A549 (cell line): ENCODE measurements around the gene DNAH17. TPM values are rescaled to one million over a fixed set of nuclear protein-coding genes. Genes with fewer than 3 reads are reported as not detected.

Source experiments
- ATAC-seq, 2 experiments: fragments of 200-7000 bp in 1 of 2; fragments of >200 bp in 1 of 2; cut with Nextera tagmentation in 1 of 2; cut with Tn5 transposase in 1 of 2; 3 replicates each; pipeline versions ENCODE4 v1.8.0 to v1.9.1; 2018 to 2020; ENCODE audit warnings: mild to moderate bottlenecking in 1 of 2, moderate library complexity in 1 of 2
- CTCF ChIA-PET: fragments of 300-600 bp; sonication (Branson Sonifier 250); formaldehyde crosslinking; extraction: SDS; loops from one replicate; lab custom pipeline; 2021; ENCODE audit warnings: antibody characterized with exemption, inconsistent platforms; lab: Yijun Ruan, JAX
- POLR2A ChIA-PET: fragments of 350-600 bp; formaldehyde crosslinking; extraction: SDS; loops from one replicate; lab custom pipeline; 2021; ENCODE audit warnings: antibody characterized with exemption, inconsistent platforms; lab: Yijun Ruan, JAX
- DNase-seq, 2 experiments: peaks; one replicate each; pipeline versions ENCODE4 v3.0.0 to v3.0.0-alpha.2; 2011 to 2016; ENCODE audit warnings: low read depth in 1 of 2, low spot score in 1 of 2
- FAIRE-seq: peaks from 2 replicates; lab custom pipeline; 2011; peaks lifted over from hg19 to GRCh38; lab: Jason Lieb, UNC
- H3K27ac ChIP-seq, 2 experiments: fragments of >200 bp; sonication (Bioruptor Twin); formaldehyde crosslinking; 3 replicates each; pipeline ENCODE4 v1.5.1; 2016 to 2017
- H3K4me1 ChIP-seq: fragments of >200 bp; sonication (Bioruptor Twin); formaldehyde crosslinking; 3 replicates; pipeline ENCODE4 v1.6.1; 2016
- H3K4me2 ChIP-seq: fragments of >200 bp; sonication (Bioruptor Twin); formaldehyde crosslinking; 3 replicates; pipeline ENCODE4 v1.6.1; 2016
- H3K4me3 ChIP-seq: fragments of >200 bp; sonication (Bioruptor Twin); formaldehyde crosslinking; 3 replicates; pipeline ENCODE4 v1.5.1; 2016
- H3K9me3 ChIP-seq: fragments of >200 bp; sonication (Bioruptor Twin); formaldehyde crosslinking; 3 replicates; pipeline ENCODE4 v1.6.1; 2016
- BHLHE40 ChIP-seq: IDR thresholded peaks from 2 replicates; pipeline ENCODE4 v1.6.1; 2012; ENCODE audit warnings: low read depth, low read length, inconsistent platforms
- CBX8 ChIP-seq: fragments of 200-600 bp; sonication (generic); IDR thresholded peaks from 2 replicates; pipeline ENCODE4 v1.6.1; 2016
- CHD4 ChIP-seq: fragments of 200-600 bp; sonication (generic); IDR thresholded peaks from 2 replicates; pipeline ENCODE4 v1.6.1; 2016; ENCODE audit warnings: antibody characterized with exemption, mild to moderate bottlenecking, borderline replicate concordance
- EP300 ChIP-seq, 2 experiments: fragments of >200 bp; sonication (Bioruptor Twin); formaldehyde crosslinking; IDR thresholded peaks; 2 replicates in 1 of 2; 3 replicates in 1 of 2; pipeline ENCODE4 v1.6.1; 2016 to 2017
- FOSL2 ChIP-seq, 2 experiments: fragments of 450-650 bp in 1 of 2; fragments of >200 bp in 1 of 2; sonication (Bioruptor Twin) in 1 of 2; formaldehyde crosslinking; IDR thresholded peaks; 2 replicates each; pipeline versions ENCODE4 v1.5.0 to v1.6.1; 2016 to 2020; ENCODE audit warnings: mild to moderate bottlenecking in 1 of 2, moderate library complexity in 1 of 2
- GATA3 ChIP-seq: IDR thresholded peaks from 2 replicates; pipeline ENCODE4 v1.6.1; 2012; ENCODE audit warnings: borderline replicate concordance
- HDAC2 ChIP-seq: fragments of 200-600 bp; sonication (generic); IDR thresholded peaks from 2 replicates; pipeline ENCODE4 v1.6.1; 2016
- HOXB13 ChIP-seq: fragments of 250-450 bp; sonication (Bioruptor Pico); IDR thresholded peaks from 2 replicates; pipeline ENCODE4 v1.5.0; 2020; ENCODE audit warnings: low read depth, mild to moderate bottlenecking, moderate library complexity
- JUN ChIP-seq, 2 experiments: fragments of >200 bp; sonication (Bioruptor Twin); formaldehyde crosslinking; IDR thresholded peaks; 2 replicates in 1 of 2; 3 replicates in 1 of 2; pipeline ENCODE4 v1.6.1; 2016 to 2017
- KDM1A ChIP-seq: fragments of 200-600 bp; sonication (generic); IDR thresholded peaks from 2 replicates; pipeline ENCODE4 v1.6.1; 2016; ENCODE audit warnings: low read depth, mild to moderate bottlenecking
- MAFK ChIP-seq: fragments of 450-650 bp; IDR thresholded peaks from 2 replicates; pipeline ENCODE4 v1.6.1; 2014; ENCODE audit not compliant: partially characterized antibody
- NR3C1 ChIP-seq: fragments of >200 bp; sonication (Bioruptor Twin); formaldehyde crosslinking; IDR thresholded peaks from 3 replicates; pipeline ENCODE4 v1.6.1; 2017
- PHF8 ChIP-seq: fragments of 200-600 bp; sonication (generic); IDR thresholded peaks from 2 replicates; pipeline ENCODE4 v1.6.1; 2016; ENCODE audit warnings: low read depth, mild to moderate bottlenecking, antibody characterized with exemption, moderate library complexity, borderline replicate concordance
- RAD21 ChIP-seq, 2 experiments: fragments of >200 bp in 1 of 2; sonication (Bioruptor Twin) in 1 of 2; formaldehyde crosslinking in 1 of 2; IDR thresholded peaks in 1 of 2; conservative IDR thresholded peaks in 1 of 2; 2 replicates in 1 of 2; 3 replicates in 1 of 2; pipeline ENCODE4 v1.6.1; 2012 to 2018; ENCODE audit warnings: inconsistent platforms in 1 of 2
- SMC3 ChIP-seq: fragments of >200 bp; sonication (Bioruptor Twin); formaldehyde crosslinking; IDR thresholded peaks from 3 replicates; pipeline ENCODE4 v1.6.1; 2018; ENCODE audit warnings: inconsistent platforms
- SREBF2 ChIP-seq: fragments of 450-650 bp; IDR thresholded peaks from 2 replicates; pipeline ENCODE4 v1.6.1; 2014; ENCODE audit warnings: mild to moderate bottlenecking, moderate library complexity
- TFCP2L1 ChIP-seq: fragments of 250-450 bp; sonication (Bioruptor Pico); IDR thresholded peaks from 2 replicates; pipeline ENCODE4 v1.5.0; 2021; ENCODE audit warnings: mild to moderate bottlenecking
- ZC3H11A ChIP-seq: fragments of 450-650 bp; IDR thresholded peaks from 2 replicates; pipeline ENCODE4 v1.6.1; 2014; ENCODE audit warnings: antibody characterized with exemption, mild to moderate bottlenecking
- ZSCAN20 ChIP-seq: fragments of 250-450 bp; sonication (Bioruptor Pico); IDR thresholded peaks from 2 replicates; pipeline ENCODE4 v1.8.0; 2022; ENCODE audit warnings: mild to moderate bottlenecking, moderate library complexity
- WGBS: methylation state at CpG from one replicate; pipeline ENCODE4 v1.1.6; 2017; ENCODE audit errors: missing lambda C conversion rate; 5-methylcytosine and 5-hydroxymethylcytosine counted together
- polyA plus RNA-seq, 4 experiments: library from polyadenylated mRNA; depleted of rRNA in 3 of 4; stranded (reverse); fragments of >200 nt; fragmentation: RNase III in 1 of 4; extraction: RNeasy Plus Mini Kit Qiagen cat#74134 plus additional on column Dnase treatment in 1 of 4; gene quantifications; 2 replicates in 3 of 4; 3 replicates in 1 of 4; pipeline ENCODE4 v1.2.3, GENCODE V29; 2011 to 2017
- TF ChIP-seq, protein P1 (sequence below): IDR thresholded peaks from 2 replicates; pipeline ENCODE4 v1.6.1; 2012
- TF ChIP-seq, protein P2 (sequence below): fragments of 250-450 bp; sonication (Bioruptor Pico); IDR thresholded peaks from 2 replicates; pipeline ENCODE4 v1.5.0; 2020; ENCODE audit warnings: low read depth, mild to moderate bottlenecking, moderate library complexity
- TF ChIP-seq, protein P3 (sequence below): fragments of >200 bp; sonication (Bioruptor Twin); formaldehyde crosslinking; IDR thresholded peaks from 3 replicates; pipeline ENCODE4 v1.5.1; 2016

The DNAH17 gene
- polyA plus RNA-seq, 2 of the 4 experiments (the other 2 are of a cell fraction): 0.21 to 0.26 TPM

DNA sequence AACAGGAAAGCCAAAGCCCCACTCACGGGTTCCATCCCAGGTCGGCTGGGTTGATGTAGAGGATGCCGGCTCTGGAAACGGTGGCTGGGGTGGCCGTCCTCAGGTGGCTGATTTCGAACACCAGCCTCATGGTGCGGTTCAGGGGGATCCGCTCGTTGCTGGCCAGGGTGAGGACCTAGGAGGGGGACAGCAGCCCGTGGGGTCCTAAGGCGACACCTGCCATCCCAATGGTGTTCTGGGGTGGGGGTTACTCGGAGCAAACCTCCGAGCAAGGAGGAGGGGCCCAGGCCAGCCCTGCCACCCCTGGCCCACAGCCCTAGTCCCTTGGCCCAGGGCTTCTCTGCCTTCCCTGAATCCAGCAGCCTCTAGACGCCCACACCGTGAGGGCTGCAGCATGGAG lies 86.5 kb downstream of the DNAH17 start:
- Histone ChIP-seq H3K9me3 (no peaks in the 10 kb centered on the region), H3K4me3 (no peak overlapping the region), H3K4me2 (no peak overlapping the region), H3K4me1 (peaks cover 2% of the 10 kb centered on the region; the same call in 1 of the 3 replicates), H3K27ac (no peak overlapping the region)
- FAIRE-seq (no peak), ATAC-seq (no peak), DNase-seq (no peak)
- ChIA-PET POLR2A (no interaction called here), CTCF (interaction anchor here (12.0 kb wide), 1 partner anchor 221 kb away, joined by 488 read pairs; no protein-coding TSS in a partner anchor)
- 94% methylated on average over 15 of the region's 15 CpGs for WGBS
- TF ChIP-seq, protein P1, sequence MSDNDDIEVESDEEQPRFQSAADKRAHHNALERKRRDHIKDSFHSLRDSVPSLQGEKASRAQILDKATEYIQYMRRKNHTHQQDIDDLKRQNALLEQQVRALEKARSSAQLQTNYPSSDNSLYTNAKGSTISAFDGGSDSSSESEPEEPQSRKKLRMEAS: no peak
- TF ChIP-seq NR3C1 (no peak), ZSCAN20 (CRISPR knock-in tag) (no peak), RAD21 (conservative IDR thresholded peaks at IDR 0.05 in 1 of 2, IDR thresholded peaks at IDR 0.05 in 1 of 2) (no peak), HOXB13 (CRISPR knock-in tag) (no peak), KDM1A (no peak)

DNA sequence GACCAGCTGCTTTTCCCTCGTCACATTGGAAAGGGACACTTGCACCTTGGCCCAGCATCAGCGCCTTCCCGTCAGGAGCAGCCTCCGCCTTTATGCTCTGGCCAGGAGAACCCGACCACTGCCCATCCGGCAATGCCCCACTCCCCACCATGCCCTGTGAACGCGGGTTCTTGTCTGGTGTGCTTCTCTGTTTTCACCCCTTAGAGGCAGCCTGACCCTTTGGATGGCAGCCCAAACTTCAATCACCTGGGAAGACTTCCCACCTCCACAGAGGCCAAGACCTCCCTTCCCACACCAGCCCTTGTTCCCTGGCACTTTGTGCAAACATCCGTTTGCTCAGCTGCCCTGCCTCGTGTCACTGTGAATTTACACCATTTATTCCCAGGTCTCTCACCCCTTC lies 87.0 kb downstream of the DNAH17 start:
- DNase-seq (no peak), FAIRE-seq (no peak), ATAC-seq (no peak)
- ChIA-PET POLR2A (no interaction called here), CTCF (interaction anchor here (0.6 to 8.2 kb wide), 7 partner anchors 7 to 305 kb away, joined by 3 to 71 read pairs (median 3); no protein-coding TSS in a partner anchor)
- Histone ChIP-seq H3K9me3 (no peaks in the 10 kb centered on the region), H3K4me2 (no peak overlapping the region), H3K4me3 (no peak overlapping the region), H3K27ac (no peak overlapping the region), H3K4me1 (peaks cover 7% of the 10 kb centered on the region; the same call in 2 of the 3 replicates)
- 91% methylated on average over 10 of the region's 10 CpGs for WGBS
- TF ChIP-seq CHD4 (no peak), SREBF2 (no peak), MAFK (no peak), SMC3 (no peak), BHLHE40 (no peak), ZC3H11A (no peak), JUN (IDR thresholded peaks at IDR 0.05) (no peak), PHF8 (no peak), HDAC2 (no peak), KDM1A (no peak), GATA3 (no peak), CBX8 (no peak), FOSL2 (IDR thresholded peaks at IDR 0.05) (no peak), FOSL2 (CRISPR knock-in tag; IDR thresholded peaks at IDR 0.05) (no peak), EP300 (IDR thresholded peaks at IDR 0.05) (no peak), TFCP2L1 (CRISPR knock-in tag) (no peak), NR3C1 (no peak)
- TF ChIP-seq, protein P2, sequence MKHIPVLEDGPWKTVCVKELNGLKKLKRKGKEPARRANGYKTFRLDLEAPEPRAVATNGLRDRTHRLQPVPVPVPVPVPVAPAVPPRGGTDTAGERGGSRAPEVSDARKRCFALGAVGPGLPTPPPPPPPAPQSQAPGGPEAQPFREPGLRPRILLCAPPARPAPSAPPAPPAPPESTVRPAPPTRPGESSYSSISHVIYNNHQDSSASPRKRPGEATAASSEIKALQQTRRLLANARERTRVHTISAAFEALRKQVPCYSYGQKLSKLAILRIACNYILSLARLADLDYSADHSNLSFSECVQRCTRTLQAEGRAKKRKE (CRISPR knock-in tag): no peak
- TF ChIP-seq, protein P3, sequence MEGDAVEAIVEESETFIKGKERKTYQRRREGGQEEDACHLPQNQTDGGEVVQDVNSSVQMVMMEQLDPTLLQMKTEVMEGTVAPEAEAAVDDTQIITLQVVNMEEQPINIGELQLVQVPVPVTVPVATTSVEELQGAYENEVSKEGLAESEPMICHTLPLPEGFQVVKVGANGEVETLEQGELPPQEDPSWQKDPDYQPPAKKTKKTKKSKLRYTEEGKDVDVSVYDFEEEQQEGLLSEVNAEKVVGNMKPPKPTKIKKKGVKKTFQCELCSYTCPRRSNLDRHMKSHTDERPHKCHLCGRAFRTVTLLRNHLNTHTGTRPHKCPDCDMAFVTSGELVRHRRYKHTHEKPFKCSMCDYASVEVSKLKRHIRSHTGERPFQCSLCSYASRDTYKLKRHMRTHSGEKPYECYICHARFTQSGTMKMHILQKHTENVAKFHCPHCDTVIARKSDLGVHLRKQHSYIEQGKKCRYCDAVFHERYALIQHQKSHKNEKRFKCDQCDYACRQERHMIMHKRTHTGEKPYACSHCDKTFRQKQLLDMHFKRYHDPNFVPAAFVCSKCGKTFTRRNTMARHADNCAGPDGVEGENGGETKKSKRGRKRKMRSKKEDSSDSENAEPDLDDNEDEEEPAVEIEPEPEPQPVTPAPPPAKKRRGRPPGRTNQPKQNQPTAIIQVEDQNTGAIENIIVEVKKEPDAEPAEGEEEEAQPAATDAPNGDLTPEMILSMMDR: no peak
